NCI-H526 (cell line): ENCODE results near the gene FKBP14.

Source experiments
- DNase-seq, 2 experiments: peaks; one replicate each; lab custom pipeline; 2025; lab: John Stamatoyannopoulos, UW

FKBP14 gene, protein sequence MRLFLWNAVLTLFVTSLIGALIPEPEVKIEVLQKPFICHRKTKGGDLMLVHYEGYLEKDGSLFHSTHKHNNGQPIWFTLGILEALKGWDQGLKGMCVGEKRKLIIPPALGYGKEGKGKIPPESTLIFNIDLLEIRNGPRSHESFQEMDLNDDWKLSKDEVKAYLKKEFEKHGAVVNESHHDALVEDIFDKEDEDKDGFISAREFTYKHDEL

DNA sequence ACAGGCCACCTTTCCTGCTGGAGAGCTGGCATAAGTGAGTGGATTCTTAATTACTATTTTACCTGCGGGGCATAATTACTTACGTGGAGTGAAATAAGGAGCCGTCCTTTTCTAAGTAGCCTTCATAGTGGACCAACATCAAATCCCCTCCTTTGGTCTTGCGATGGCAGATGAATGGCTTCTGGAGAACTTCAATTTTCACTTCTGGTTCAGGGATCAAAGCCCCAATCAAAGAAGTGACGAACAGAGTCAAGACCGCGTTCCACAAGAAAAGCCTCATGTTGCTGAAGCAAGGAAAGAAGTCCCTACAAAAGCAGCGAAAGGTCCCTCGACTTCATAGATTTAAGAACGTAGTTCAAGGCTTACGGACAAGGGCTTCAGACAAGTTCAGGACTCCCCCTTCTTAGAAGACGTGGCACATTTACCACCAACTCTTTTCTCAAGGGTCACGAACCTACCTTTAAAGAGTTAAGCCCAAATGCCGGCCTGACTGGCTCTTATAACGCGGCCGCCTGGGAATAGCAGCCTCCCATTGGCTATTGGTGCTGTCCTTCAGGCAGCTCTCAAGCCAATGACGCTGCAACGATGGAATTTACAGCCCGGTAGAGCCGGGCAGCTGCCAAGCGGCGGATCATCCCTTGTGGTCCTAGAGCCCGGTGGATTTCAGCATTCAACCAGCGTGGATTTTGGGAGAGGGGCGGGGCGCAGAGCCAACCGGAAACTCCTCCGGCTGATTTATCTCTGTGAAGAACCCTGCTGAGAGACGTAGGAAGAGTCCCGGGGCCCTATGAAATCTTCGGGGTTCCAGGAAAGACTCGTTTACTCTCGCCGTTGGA, at the start of gene FKBP14:
Gene FKBP14 (minus strand): TSS at position 474 of the 836 bp plus-strand sequence. CDS start 194 bp downstream, at position 280.
- peak; percentile 99 for DNase-seq

DNA sequence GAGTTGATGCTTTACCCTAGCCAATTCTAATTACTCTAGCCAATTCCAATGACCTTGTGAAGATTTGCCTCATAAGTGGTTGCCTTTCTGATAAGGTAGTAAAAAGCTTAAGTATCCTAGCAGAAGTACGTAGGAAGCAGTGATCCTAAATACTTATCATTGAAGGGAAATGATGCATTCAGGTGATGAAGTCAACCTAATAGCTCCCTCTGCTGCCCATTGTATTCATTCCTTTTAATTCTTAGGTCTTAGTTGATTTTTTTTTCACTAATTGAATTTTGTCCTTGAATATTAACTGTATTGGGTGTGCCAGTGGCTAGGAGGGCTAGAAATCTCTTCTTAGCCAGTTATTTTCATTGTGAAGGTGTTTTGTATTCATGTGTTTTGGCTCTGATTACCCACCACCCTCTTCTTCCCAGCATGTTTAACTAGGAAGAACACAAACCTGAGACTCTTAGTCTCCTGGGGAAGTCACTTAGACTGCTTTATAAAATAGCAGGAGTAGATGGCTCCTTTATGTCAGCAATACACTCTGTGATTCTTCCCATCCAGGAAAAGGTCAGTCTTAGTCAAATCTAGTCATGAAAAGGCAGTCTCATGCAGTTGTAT, 48.0 kb upstream of the FKBP14 start:
- peak; percentile 64 to 81 for DNase-seq

DNA sequence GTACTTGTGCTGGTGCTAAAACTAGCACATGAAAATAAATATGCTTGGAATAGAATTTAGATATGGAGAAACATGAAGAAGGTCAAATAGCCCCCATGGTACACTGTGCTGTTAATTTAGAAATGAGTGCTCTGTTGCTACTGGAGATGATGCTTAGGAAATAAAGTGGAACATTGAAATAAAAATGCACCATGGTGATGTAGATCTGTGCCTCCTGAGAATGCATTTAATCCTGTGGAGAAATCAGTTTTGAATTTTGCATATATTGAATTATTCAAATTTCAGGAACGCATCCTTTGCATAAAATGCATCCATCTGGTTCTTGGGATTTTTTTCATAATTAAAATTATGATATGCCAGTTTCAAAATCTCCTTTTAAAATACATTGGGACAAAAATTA, 46.2 kb upstream of the FKBP14 start:
- peak; percentile 71 to 83 for DNase-seq

DNA sequence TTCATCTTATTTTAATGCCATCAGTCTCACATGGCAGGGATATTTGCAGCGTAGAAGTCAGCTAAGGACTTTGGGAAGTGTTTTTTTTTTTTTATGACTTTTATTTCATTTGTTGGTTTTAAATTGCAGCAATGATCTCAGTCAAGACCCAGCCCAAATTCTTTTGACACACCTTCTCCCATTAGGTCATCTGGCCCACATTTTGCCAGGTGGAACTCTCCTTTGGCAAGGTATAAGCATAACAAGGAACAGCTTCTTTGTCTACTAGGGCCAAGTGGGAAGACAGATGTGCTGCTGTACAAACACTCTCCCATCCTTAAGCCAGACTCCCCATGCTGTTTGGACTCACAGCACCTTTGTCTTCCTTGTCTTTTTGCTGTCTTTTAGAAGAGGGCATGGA, 43.5 kb upstream of the FKBP14 start:
- DNase-seq: no peak

DNA sequence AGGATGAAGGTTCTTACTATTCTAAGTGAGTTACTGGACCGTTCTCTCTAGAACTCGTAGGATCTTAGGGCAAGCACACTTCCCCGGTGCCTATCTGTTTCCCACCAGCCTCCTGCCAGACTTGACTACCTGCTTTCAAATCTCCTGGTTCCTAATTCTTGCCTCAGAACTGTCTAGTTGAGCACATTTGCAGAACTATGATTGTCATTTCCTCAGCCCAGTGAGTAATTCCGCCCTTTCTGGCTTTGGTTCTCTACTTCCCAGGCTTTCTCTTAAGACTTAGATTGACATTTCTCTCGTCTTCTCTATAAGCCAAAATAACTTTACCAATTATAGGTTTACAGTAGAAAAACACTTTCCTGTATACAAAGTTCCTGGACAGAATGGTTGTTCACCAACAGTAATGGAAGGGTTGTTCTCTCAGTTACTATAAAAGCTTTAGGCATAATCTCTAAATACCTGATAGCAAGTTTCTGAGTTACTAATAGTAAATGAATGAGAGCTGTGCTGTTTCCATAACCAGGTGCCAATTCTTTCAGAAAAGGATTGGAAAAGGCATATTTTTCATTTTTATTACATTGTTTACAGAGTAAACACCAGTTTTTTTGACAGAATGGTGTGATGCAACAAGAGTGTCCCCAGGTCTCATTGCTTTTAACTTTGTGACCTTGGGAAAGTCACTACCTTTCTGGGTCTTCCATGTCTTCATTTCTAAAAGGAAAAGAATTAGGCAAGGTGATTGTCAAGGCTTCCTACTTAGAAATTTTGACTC, 42.8 kb upstream of the FKBP14 start:
- no peak for DNase-seq

DNA sequence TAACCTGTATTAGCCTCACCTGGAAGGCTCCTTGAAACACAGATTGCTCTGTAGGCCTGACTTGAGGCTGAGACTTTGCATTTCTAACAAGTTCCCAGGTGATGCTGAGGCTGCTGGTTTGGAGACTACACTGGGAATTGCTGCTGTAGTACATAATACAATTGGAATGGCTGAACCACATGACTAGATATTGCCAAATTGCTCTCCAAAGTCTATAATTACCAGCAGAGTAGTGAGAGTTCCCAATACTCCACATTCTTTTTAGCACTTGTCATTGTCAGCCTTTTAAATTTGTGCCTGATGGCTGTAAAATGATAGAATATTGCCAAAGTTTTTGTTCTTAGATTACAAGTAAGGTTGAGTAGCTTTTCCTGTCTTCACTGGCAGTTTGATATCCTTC, 41.6 kb upstream of the FKBP14 start:
- no peak for DNase-seq

DNA sequence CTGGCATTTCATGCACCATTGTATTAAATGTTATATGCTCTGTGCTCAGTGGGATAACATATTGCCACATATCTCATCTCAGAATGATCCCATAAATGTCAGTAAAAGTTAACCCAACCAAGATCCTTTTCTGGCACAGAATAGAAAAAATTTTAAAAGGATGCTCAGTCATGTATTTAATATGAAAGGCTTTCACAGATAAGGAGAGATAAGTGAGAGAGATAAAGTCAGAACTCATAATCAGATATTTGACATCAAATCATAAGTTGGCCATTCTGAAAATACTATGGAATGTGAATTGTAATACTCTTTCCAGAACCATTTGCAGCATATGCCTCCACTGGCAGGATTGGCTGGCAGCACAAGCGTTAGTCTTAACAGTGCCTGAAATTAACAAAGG, 40.2 kb upstream of the FKBP14 start:
- no peak for DNase-seq

DNA sequence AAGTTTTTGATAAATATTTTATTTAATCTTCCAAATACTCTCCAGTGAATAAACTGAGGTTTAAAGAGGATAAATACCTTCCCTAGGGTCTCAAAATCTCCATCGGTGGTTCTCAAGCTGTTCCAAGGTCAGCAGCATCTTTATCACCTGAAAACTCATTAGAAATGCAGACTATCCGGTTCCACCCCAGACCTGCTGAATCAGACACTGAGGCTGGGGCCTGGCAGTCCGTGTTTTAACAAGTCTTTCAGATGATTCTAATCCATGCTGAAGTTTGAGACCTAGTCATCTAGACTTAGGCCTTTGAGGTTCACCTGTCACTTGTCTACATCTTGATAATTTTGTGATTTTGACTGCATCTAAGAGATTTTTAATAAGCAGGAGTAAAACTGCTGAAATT, 39.2 kb upstream of the FKBP14 start:
- no peak for DNase-seq

DNA sequence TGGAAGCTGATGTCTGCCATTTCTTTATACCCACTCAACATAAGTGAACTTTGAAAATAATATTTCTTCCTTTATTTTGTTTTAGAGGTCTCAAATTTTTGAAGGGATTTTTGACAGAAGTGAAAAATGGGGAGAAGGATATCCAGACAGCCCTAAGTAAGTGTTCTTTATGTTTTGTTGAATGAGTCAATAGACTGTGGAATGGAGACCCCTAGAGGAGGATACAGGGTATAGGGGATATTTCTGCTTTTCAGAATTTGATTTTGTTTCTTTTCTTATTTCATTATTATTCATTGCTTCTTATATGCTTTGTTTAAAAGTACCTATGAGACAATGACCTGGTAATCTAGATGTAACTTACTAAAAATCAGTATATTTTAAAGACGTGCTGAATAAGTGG, 36.1 kb upstream of the FKBP14 start:
- DNase-seq: peak in 1 of 2 experiments; percentile 55

DNA sequence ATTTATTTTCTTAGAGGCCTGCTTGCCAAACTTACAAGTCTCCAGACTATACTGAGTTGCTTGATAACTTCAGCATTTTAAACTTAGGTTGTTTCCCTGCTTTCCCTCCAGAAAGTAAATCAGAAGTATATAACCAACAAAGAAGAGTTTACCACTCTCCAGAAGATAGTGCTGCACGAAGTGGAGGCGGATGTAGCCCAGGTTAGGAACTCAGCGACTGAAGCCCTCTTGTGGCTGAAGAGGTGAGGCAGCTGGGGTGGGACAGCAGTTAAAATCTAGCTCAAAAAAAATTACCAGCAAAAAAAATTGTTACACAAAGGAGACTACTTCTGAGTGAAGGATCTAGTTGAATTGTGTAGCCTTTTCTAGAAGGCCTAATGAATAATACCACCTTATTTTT, 35.3 kb upstream of the FKBP14 start:
- peak in 1 of 2 experiments; percentile 38 for DNase-seq

DNA sequence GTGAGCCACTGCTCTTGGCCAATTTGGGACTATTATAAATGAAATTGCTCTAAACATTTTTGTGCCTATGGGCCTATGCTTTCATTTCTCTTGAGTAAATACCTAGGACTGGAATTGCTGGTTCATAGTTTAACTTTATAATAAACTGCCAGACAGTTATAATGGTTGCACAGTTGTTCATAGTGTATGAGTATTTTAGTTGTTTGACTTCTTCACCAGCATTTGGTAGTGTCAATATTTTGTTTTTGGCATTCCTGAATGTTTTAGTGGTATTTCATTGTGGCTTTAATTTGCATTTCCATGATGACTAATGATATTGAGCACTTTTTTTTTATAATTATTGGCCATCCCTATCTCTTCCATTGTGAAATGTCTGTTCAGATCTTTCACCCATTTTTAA, 31.2 kb upstream of the FKBP14 start:
- DNase-seq: no peak

DNA sequence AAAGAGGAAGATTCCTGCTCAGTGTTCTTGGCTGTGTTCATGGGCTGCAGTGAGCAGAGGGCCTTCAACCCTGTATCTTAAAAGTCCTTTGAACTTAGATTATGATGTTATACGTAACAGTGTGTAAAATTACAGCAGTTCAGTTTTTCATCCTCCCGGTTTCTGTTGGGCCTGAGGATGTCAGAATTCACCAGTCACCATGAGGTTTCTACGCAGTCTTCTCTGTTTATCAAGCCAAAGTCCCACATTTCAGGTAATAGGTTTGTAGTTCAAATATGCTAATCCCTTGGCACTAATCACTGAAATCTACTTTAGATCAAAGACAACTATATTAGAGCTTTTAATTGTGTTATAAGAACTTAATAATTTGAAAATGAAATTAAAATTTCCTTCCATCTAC, 26.6 kb upstream of the FKBP14 start:
- no peak for DNase-seq

DNA sequence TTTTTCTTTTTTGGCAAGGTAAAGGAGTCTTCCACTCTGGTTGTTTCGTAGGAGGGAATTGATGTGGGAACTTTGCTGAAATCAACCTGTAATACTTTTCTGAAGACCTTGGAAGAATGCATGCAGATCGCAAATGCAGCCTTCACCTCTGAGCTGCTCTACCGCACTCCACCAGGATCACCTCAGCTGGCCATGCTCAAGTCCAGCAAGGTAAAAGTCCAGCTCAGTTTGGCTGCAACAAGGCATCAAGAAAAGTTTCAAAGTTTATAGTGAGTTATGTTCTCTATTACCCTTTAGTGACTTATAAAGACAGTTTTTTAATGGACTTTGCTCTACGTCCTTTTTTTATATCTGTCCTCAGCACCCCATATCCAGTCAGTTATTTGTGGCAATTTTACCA, 22.7 kb upstream of the FKBP14 start:
- DNase-seq: no peak

DNA sequence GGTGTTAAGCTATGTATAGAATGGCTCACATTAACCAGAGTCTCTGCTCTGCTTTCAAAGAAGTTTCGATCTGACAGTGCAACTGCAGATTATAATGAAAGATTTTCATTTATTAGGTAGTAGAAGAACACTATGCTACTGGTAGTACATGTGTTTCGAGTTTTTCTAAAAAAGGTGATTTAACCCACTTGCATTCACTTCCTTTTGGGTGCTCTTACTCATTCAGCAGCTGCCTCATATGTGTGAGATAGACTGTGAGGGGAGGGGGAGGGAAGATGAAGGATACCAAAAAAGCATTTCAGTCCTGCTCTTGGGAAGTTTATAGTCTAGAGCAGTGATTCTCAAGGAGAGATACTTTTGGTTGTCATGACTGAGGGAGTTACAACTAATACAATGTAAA, 22.1 kb upstream of the FKBP14 start:
- no peak for DNase-seq

DNA sequence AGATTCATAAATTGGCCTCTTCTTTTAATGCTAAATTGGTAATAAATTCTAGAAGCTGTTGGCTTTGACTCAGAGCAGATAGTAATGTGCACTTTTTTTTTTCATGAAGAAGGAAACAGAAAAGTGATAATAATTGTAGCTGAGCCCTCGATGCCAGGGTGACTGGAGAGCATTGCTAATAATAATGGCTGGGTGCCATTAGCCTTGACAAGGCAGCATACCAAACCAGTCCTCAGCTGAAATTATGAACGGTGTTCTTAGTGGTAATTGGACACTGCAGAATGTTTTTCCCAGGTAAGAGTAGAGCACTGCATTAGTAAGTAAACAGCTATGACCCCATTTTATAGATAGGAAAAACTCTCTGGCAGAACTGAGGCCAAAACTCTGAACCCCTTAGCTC, 20.6 kb upstream of the FKBP14 start:
- DNase-seq: no peak

DNA sequence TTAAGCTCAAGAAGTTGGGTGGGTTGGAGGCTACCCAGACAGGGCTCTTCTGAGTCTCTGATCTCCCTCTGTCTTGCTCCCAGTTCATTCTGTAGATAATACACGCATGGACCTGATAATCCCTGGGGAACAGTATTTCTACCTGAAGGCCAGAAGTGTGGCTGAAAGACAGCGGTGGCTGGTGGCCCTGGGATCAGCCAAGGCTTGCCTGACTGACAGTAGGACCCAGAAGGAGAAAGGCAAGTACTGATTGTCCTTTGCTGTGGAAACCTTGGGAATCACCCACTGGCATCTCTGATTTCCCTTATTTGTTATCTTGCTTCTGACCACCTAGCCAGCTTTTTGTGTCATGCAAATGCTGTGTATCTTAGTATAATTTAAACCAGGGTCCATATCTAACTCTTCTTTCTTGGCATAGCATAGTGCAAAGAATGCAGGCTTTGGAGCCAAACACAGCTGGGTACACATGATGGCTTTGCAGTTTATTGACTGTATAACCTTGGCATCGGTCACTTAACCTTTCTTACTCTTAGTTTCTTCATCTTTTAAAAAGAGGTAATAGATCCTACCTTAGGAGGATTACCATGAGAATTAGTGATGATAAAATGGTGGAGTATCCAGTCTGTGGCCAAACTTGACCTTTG, 19.7 kb upstream of the FKBP14 start:
- peak in 1 of 2 experiments; percentile 8 for DNase-seq

DNA sequence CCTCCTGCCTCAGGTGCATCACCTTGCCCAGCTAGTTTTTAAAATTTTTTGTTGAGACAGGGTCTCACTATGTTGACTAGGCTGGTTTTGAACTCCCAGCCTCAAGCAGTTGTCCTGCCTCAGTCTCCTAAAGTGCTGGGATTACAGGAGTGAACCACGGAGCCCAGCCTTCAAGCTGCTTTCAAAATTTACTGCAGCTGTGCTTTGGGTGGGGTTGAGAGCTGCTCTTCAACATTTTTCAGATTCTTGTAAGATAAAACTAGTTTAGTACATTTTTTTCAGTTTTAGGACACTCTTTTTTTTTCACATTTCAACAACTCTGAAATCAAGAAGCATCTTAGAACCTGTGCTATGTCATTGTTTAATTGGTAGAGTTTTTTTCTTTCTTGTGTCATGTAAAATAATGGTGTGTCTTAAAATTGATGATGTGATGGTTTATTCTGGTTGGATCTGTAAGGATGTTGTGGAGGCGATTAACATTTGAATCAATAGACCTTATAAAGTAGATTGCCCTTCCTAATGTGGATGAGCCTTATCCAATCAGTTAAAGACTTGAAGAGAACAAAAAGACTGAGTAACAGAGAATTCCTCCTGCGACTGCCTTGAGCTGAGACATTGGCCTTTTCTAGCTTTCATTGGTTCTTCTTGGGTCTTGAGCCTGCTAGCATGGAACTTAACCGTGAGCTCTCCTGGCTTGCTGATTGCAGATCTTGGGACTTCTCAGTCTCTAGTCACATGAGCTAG, 15.2 kb upstream of the FKBP14 start:
- DNase-seq: no peak

DNA sequence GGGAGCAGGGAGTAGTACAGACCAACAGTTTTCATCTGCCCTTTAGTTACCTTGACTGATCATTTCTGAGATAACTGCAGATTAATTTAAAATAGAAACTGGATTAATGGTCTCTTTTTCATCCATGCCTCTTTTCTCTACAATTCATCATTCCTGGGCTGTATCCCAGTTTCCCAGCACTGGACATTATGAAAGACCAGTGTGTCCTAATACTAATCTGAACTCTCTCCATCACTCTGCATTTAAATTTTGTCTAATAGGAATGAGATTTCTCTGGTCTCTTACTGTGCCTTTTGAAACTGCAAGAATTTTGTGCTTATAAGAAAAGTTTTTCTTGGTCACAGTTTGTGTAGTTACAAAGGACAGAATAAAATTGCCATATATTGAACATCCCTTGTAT, 14.4 kb upstream of the FKBP14 start:
- DNase-seq: no peak

DNA sequence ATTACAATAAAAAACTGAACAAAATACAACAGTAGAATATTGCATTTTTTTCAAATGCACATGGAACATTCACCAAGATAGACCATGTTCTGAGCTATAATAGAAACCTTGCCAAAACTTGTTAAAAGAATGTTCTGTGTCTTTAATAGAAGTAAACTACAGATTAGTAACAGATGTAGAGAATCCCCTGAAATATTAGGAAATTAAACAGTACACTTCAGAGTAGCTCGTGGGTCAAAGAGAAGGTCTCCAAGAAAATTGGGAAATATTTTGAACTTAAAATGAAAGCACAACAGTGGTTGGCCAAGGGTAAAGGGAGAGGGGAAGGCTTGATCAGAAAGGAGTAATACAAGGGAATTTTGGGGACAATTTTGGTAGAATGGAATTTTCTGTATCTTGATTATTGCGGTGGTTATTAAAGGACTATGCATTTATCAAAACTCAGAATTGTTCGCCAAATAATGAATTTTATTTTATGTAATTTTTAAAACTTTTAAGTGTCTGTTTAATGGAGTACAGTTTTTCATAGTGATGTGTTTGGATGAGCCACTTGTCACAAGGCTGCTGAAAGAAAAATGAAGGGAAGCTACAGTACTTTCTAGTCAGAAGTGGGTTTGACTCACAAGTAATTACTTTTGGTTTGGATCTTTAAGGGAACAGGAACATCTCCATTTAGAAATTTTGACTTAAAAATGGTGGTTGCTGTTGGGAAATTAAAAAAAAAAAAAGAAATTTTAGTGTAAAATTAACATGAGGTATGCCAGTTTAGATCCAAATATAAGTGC, 11.9 kb upstream of the FKBP14 start:
- no peak for DNase-seq

DNA sequence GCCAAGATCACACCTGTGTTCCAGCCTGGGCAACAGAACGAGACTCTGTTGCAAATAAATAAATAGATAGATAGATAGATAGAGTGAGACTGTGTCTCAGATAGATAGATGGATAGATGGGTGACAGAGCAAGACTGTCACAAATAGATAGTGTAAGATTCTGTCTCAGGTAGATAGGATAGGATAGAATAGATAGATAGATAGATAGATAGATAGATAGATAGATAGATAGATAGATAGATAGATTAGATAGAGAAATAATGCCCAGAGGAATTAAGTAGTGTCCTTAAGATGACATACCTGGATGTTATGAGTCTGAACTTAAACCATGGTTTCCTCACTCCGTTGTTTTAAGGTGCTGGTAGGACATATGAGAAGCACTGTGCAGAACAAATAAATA, 9.7 kb upstream of the FKBP14 start:
- no peak for DNase-seq
